AG04450 (cell line): ENCODE measurements around the gene FAM111A. TPM values are rescaled to one million over a fixed set of nuclear protein-coding genes. Genes with fewer than 3 reads are reported as not detected.

Source experiments
- CTCF ChIA-PET: fragments of 300-600, 350-600 bp; formaldehyde crosslinking; extraction: SDS; loops from one replicate; lab custom pipeline; 2022; ENCODE audit warnings: antibody characterized with exemption, inconsistent platforms; lab: Charles Lee
- POLR2A ChIA-PET: fragments of 350-600 bp; formaldehyde crosslinking; extraction: SDS; loops from one replicate; lab custom pipeline; 2021; ENCODE audit warnings: antibody characterized with exemption, inconsistent platforms; lab: Yijun Ruan, JAX
- DNase-seq: peaks from one replicate; pipeline ENCODE4 v3.0.0-alpha.2; 2011; ENCODE audit warnings: low read depth, low spot score
- H3K27ac ChIP-seq: one replicate; pipeline ENCODE4 v1.5.1; 2012; ENCODE audit warnings: low read depth, low read length, control low read depth
- H3K27me3 ChIP-seq: one replicate; pipeline ENCODE4 v1.6.0; 2012; ENCODE audit warnings: low read length; ENCODE audit not compliant: control insufficient read depth, insufficient read depth
- H3K4me3 ChIP-seq: 2 replicates; pipeline ENCODE4 v1.5.1; 2011; ENCODE audit warnings: mild to moderate bottlenecking, low read depth, low read length, control low read depth
- H3K9me3 ChIP-seq: 2 replicates; pipeline ENCODE4 v1.5.1; 2012; ENCODE audit warnings: low read length; ENCODE audit not compliant: control insufficient read depth, insufficient read depth
- polyA plus RNA-seq: library from polyadenylated mRNA; depleted of rRNA; stranded (reverse); fragments of >200 nt; gene quantifications from 2 replicates; pipeline ENCODE4 v1.2.3, GENCODE V29; 2011
- TF ChIP-seq, protein P1 (sequence below): IDR thresholded peaks from 2 replicates; pipeline ENCODE4 v1.5.1; 2011; ENCODE audit warnings: low read depth, low read length, control low read depth, inconsistent platforms

The FAM111A gene
- polyA plus RNA-seq, 1 experiment = 23.1 TPM

DNA sequence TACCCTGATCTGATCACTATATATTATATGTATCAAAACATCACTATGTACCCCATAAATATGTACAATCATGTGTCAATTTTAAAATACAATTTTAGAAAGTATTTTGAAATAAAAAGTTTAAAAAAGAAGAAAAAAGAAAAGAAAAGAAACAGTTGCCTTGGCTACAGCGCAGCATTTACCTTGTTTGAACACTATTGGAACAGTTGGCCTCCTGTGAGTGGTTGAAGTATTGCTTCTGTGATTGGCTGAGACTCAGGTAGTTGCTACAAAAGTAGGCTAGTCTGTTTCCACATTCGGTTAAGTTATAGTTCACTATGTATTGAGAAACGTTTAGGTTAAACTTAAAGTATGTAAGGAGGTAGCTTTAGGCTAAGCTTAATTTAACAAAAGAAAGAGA lies 21.4 kb downstream of the FAM111A start:
- Histone ChIP-seq H3K27ac (no peak overlapping the region), H3K4me3 (no peak overlapping the region), H3K9me3 (no peaks in the 10 kb centered on the region), H3K27me3 (peaks cover 8% of the 10 kb centered on the region)
- POLR2A ChIA-PET = no interaction called here
- CTCF ChIA-PET = interaction anchor here (0.6 to 1.1 kb wide), 5 partner anchors 8 to 266 kb away, joined by 3 to 9 read pairs (median 4); partner anchors contain the start of gene DTX4
- DNase-seq = no peak
- TF ChIP-seq, protein P1, sequence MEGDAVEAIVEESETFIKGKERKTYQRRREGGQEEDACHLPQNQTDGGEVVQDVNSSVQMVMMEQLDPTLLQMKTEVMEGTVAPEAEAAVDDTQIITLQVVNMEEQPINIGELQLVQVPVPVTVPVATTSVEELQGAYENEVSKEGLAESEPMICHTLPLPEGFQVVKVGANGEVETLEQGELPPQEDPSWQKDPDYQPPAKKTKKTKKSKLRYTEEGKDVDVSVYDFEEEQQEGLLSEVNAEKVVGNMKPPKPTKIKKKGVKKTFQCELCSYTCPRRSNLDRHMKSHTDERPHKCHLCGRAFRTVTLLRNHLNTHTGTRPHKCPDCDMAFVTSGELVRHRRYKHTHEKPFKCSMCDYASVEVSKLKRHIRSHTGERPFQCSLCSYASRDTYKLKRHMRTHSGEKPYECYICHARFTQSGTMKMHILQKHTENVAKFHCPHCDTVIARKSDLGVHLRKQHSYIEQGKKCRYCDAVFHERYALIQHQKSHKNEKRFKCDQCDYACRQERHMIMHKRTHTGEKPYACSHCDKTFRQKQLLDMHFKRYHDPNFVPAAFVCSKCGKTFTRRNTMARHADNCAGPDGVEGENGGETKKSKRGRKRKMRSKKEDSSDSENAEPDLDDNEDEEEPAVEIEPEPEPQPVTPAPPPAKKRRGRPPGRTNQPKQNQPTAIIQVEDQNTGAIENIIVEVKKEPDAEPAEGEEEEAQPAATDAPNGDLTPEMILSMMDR = no peak

DNA sequence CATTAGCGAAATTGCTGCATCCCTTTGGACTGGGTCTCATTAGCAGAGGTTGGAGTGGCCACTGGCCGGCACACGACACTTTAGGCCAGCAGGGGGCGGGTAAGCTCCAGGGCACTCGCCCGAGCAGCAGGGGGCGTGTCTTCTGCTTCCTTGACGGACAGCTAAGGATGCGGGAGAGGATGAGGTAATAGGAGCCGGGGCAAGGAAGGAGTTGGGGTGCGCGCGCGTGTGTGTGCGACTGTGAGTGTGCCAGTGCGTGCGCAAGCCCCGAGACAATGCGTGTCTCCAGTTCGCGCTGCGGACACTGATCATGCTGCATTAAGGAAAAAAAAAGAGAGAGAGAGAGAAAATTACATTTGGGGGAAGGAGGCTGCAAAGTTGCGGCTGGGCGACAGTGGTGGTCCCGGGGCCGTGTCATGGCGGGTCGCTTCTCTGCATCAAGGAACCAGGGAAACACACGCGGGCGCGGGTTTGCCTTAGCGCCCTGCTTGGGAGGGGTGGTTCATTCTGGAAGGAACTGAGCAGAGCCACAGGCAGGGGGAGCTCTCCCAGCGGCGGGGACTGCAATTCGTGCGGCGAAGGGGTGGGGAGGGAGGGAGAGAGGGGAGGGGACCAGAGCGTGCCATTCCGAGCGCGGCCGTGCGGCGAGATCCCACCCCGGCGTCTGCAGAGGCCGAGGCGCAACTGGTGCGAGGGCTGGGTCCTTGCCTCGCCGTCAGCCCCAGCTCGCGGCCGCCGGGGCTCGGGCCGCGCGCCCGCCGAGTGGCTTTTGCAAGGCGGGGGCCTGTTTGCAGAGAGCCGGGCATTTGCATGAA lies 29.1 kb downstream of the FAM111A start, which contains the start of gene DTX4:
TSS of gene DTX4 (plus strand) at position 625 of the 815 bp plus-strand sequence. CDS start 464 bp downstream, outside the sequence.
- peaks cover 3% of the 10 kb centered on the region for H3K27me3 ChIP-seq
- peak; percentile 76 for DNase-seq
- H3K27ac ChIP-seq = no peak within 1 kb of the TSS
- H3K4me3 ChIP-seq = peak within 1 kb of the TSS; percentile 71
- ChIA-PET CTCF (interaction anchor here (0.6 to 8.6 kb wide), 46 partner anchors 8 to 1364 kb away, joined by 3 to 151 read pairs (median 5); partner anchors contain the start of genes MPEG1, OR5A1, OR5A2 and PATL1), POLR2A (interaction anchor here (0.6 to 1.6 kb wide), 8 partner anchors 16 to 384 kb away, joined by 3 to 8 read pairs (median 4); partner anchors contain the start of gene FAM111A)
- H3K9me3 ChIP-seq = no peaks in the 10 kb centered on the region
- TF ChIP-seq, protein P1 = peak; percentile 79

DNA sequence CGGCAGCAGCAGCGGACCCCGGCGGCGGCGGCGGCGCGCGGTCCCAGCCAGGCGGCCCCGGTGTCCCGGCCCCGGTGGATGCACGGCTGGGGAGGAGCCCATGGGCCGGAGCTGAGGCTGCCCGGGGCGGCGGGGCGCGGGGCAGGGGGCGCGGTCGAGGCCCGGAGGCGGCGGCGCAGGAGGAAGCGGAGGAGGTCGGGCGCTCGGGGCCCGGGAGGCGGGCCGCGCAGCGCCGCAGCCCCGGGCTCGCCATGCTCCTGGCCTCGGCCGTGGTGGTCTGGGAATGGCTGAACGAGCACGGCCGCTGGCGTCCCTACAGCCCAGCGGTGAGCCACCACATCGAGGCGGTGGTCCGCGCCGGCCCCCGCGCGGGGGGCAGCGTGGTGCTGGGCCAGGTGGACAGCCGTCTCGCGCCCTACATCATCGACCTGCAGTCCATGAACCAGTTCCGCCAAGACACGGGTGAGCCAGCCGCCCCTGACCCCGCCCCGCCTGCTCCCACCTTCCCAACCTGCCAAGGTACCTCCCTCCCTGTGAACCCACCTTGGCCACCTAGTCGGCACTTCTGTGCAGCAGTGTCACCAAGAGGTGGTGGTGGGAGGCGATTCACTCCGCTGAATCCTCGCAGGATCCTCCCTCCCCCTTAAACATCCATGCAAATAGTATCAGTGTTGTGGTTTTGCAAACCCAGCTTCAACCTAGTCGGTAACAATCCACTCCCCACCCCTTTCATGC lies 29.9 kb downstream of the FAM111A start:
- Histone ChIP-seq H3K4me3 (peak overlapping the region; percentile 71), H3K27ac (no peak overlapping the region), H3K9me3 (no peaks in the 10 kb centered on the region), H3K27me3 (peaks cover 3% of the 10 kb centered on the region)
- no peak for DNase-seq
- ChIA-PET CTCF (interaction anchor here (0.6 to 8.6 kb wide), 33 partner anchors 8 to 618 kb away, joined by 3 to 151 read pairs (median 6); partner anchors contain the start of genes MPEG1, OR5A1 and OR5A2), POLR2A (interaction anchor here (0.9 to 1.6 kb wide), 5 partner anchors 15 to 49 kb away, joined by 3 to 8 read pairs (median 3); no protein-coding TSS in a partner anchor)
- TF ChIP-seq, protein P1 = no peak

DNA sequence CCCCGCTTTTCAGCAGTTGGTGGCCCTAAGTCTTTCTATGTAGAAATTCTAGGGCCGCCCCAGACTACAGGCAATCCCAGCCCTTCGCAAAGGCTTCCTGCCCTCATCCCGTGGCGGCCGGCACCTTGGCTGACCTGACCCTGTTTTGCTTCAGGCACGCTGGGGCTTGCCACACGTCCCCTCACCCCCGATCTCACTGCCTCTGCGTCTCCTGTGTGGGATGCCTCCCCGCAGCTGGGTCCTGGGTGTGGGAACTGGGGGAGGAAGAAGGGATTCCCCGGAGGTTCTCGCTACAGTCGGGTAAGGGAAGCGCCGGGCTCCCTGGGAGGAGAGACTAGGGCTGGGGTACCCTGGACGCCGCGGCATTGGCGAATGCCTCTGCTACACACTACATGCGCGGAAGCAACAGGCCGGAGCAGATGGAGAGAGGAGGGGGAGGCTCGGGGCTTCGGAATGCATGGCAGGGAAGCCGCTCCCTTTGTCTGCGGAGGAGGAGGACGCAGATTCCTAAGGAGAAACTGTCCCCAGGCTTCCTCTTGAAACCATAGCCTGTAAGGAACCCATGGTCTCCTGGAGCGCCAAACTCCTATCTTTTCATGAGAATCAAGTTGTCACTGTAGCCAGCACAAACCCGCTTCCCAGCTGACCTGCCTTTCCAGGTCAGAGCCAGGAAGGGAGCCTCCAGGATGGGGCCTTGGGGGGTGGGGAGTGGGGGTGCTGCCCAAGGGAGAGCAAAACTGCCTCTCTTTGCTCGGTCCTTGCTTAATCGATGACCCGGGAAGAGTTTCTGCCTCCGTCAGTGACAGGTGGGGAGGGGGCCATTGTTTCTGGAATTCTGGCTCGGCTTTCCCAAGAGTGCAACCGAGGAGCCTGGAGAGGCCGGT lies 30.7 kb downstream of the FAM111A start:
- ChIA-PET POLR2A (interaction anchor here (1.0 to 1.1 kb wide), 2 partner anchors 12 to 51 kb away, joined by 3 read pairs; no protein-coding TSS in a partner anchor), CTCF (interaction anchor here (0.7 to 8.6 kb wide), 6 partner anchors 13 to 48 kb away, joined by 3 to 151 read pairs (median 94); no protein-coding TSS in a partner anchor)
- Histone ChIP-seq H3K27ac (peak overlapping the region; percentile 52), H3K27me3 (peaks cover 3% of the 10 kb centered on the region), H3K9me3 (no peaks in the 10 kb centered on the region), H3K4me3 (peak overlapping the region; percentile 71)
- no peak for DNase-seq
- TF ChIP-seq, protein P1 = no peak
